Measurements from ENCODE around the gene SLC25A28. TPM values are rescaled to one million over a fixed set of nuclear protein-coding genes. Genes with fewer than 3 reads are reported as not detected.

The SLC25A28 gene
- 10 to 100 TPM; 17.1 to 33.8 (median 23.4) TPM for total RNA-seq
- long read RNA-seq, partial matches to known transcripts: 0 of 1 reads
- long read RNA-seq, other reads (novel, unspliced or antisense): 1 of 1 reads

DNA sequence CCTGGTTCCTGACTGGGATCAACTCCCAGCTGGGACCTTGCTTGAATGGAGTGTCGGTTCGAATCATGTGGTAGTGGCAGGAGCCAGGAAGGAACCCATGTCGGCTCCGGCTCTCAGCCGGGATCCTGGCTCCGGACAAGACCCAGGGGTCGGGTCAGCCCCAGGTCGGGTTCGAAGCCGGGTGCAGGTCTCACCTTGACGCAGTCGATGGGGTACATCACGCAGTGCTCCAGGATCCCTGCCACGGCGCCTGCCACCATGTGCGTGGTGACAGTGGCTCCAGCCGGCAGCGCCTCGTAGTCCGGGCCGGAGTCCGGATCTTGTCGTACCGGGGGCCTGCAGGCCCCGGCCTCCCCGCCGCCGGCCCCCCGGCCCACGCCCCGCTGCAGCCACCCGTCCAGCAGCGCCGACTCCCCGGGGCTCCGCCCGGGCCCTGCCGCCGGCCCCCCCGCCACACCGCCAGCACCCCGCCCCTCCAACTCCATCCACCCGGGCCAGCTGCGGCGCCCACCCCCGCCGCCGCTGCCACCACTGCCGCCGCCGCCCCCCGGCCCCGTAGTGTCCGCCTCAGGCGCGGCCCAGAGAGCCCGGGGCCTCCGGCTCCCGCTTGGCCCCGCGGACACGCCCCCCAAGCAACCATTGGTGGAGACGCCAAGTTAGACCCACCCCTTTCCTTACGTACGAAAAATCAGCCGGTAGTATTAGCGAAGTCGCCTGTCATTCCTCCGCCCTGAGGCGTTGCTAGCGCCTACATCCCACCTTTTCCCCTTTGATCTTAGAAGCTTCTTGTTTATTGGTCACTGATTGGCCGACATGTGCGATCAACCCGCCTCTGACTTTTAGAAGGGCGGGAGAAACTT lies at the start of gene SLC25A28:
TSS of gene SLC25A28 (minus strand) at position 589 of the 860 bp plus-strand sequence. CDS start at position 485, 104 bp downstream.
- TF ChIP-seq, protein P1, sequence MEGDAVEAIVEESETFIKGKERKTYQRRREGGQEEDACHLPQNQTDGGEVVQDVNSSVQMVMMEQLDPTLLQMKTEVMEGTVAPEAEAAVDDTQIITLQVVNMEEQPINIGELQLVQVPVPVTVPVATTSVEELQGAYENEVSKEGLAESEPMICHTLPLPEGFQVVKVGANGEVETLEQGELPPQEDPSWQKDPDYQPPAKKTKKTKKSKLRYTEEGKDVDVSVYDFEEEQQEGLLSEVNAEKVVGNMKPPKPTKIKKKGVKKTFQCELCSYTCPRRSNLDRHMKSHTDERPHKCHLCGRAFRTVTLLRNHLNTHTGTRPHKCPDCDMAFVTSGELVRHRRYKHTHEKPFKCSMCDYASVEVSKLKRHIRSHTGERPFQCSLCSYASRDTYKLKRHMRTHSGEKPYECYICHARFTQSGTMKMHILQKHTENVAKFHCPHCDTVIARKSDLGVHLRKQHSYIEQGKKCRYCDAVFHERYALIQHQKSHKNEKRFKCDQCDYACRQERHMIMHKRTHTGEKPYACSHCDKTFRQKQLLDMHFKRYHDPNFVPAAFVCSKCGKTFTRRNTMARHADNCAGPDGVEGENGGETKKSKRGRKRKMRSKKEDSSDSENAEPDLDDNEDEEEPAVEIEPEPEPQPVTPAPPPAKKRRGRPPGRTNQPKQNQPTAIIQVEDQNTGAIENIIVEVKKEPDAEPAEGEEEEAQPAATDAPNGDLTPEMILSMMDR (IDR thresholded peaks at IDR 0.05): no peak
- no peak for TF ChIP-seq POLR2A (IDR thresholded peaks at IDR 0.05)
- peak within 1 kb of the TSS; percentile 74 to 81 (median 80) for H3K4me3 ChIP-seq
- ATAC-seq (peak; percentile 76 to 89 (median 82)), DNase-seq (peak; percentile 69 to 97 (median 94))
- 2% methylated on average over 20 of the region's 75 CpGs for WGBS (ENCODE audit: insufficient coverage, low coverage, low lambda C conversion rate, missing lambda C conversion rate)
- peak within 1 kb of the TSS; percentile 94 to 98 (median 97) for H3K27ac ChIP-seq
- H3K27me3 ChIP-seq: no peaks in the 10 kb centered on the region
- H3K4me1 ChIP-seq: peaks cover 0 to 21% (median 9%) of the 10 kb centered on the region in 4 donors
- H3K9me3 ChIP-seq: no peaks in the 10 kb centered on the region
- H3K36me3 ChIP-seq: no peaks in the 10 kb centered on the region
- intact Hi-C loops (cut with DNase I): loop anchor here (10.0 kb wide), 3 partner anchors 75 to 225 kb away; no protein-coding TSS in a partner anchor

- WGBS (ENCODE audit: insufficient coverage, low coverage, low lambda C conversion rate, missing lambda C conversion rate): 85% methylated on average over 3 of the region's 4 CpGs
- no peaks in the 10 kb centered on the region for H3K9me3 ChIP-seq
- TF ChIP-seq POLR2A (IDR thresholded peaks at IDR 0.05): no peak
- TF ChIP-seq, protein P1 (IDR thresholded peaks at IDR 0.05): no peak
- ATAC-seq (peak in 1 of 4 donors; percentile 83), DNase-seq (no peak)
- H3K4me3 ChIP-seq: no peak overlapping the region
- H3K4me1 ChIP-seq: no peaks in the 10 kb centered on the region
- H3K27ac ChIP-seq: no peak overlapping the region
- no peaks in the 10 kb centered on the region for H3K27me3 ChIP-seq
- peaks cover 0 to 13% (median 0%) of the 10 kb centered on the region in 4 donors for H3K36me3 ChIP-seq
- intact Hi-C loops (cut with DNase I): no loop called here
These were observed 47.0 kb upstream of the SLC25A28 start for GRCh38 chr10:99667108-99667751.

GRCh38 chr10:99665304-99665703 lies 45.1 kb upstream of the SLC25A28 start:
- intact Hi-C loops (cut with DNase I): no loop called here
- 100% methylated on average over 2 of the region's 2 CpGs for WGBS (ENCODE audit: insufficient coverage, low coverage, low lambda C conversion rate, missing lambda C conversion rate)
- Histone ChIP-seq H3K4me1 (no peaks in the 10 kb centered on the region), H3K27ac (no peak overlapping the region), H3K36me3 (peaks cover 0 to 17% (median 0%) of the 10 kb centered on the region in 4 donors), H3K4me3 (no peak overlapping the region), H3K9me3 (no peaks in the 10 kb centered on the region), H3K27me3 (no peaks in the 10 kb centered on the region)
- no peak for DNase-seq
- ATAC-seq: no peak
- TF ChIP-seq POLR2A (IDR thresholded peaks at IDR 0.05): no peak

GRCh38 chr10:99661377-99661763 lies 41.1 kb upstream of the SLC25A28 start:
- DNase-seq: no peak
- intact Hi-C loops (cut with DNase I): no loop called here
- no peaks in the 10 kb centered on the region for H3K4me1 ChIP-seq
- peaks cover 0 to 4% (median 0%) of the 10 kb centered on the region in 4 donors for H3K36me3 ChIP-seq
- H3K27ac ChIP-seq: no peak overlapping the region
- 71% methylated on average over 6 of the region's 6 CpGs for WGBS (ENCODE audit: insufficient coverage, low coverage, low lambda C conversion rate, missing lambda C conversion rate)
- no peak overlapping the region for H3K4me3 ChIP-seq
- no peaks in the 10 kb centered on the region for H3K9me3 ChIP-seq
- no peak for ATAC-seq
- TF ChIP-seq POLR2A (IDR thresholded peaks at IDR 0.05): no peak
- TF ChIP-seq, protein P1 (IDR thresholded peaks at IDR 0.05): no peak
- no peaks in the 10 kb centered on the region for H3K27me3 ChIP-seq
